Measurements from ENCODE around the gene SEC24D.

SEC24D gene

DNA sequence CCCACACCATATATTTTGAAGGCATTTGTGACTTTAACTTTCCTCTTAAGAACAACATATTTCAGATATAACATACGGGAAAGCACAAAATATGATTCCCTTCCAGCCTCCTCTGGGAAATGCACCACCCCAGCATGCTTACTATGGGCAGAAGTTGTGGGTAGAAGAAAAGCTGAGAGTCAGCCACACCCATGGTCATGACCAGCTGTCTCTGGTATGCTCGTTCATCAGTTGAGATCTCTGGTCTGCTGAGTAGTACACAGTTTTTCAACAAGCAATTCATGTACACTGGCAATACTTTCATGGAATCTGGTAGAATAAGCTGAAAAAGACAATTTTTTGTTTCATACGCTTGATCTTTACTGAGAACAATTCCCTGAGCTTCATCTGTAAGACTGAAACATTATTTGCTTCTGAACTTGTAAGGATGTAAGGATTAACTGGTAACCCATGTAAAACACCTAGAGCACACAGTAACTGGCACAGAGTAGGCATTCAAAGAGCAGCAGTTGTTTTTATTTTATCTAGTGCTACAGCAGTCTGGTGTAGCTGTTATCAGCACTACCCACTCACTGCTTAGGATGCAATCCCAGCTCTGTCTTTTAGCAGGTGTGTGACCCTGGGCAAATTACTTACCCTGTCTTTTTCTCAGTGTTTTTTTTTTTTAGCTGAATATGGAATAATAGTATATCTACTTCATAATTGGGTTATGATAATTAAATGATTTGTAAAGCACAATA is 103.2 kb downstream of the SEC24D start:
- no peaks in the 10 kb centered on the region for H3K27me3 ChIP-seq (ENCODE audit: low read depth, low read length)
- H3K9me3 ChIP-seq (ENCODE audit: control insufficient read depth in 1 of 2, low read length in 2 of 2): no peaks in the 10 kb centered on the region
- H3K4me3 ChIP-seq (ENCODE audit: low read depth in 1 of 2, low read length in 2 of 2): no peak overlapping the region
- H3K36me3 ChIP-seq (ENCODE audit: control insufficient read depth in 1 of 2, insufficient read depth in 2 of 2, low read length in 2 of 2): peaks cover 50 to 69% of the 10 kb centered on the region in 2 donors
- no peak overlapping the region for H3K27ac ChIP-seq (ENCODE audit: low read length)
- peaks cover 0 to 15% of the 10 kb centered on the region in 2 donors for H3K4me1 ChIP-seq (ENCODE audit: control insufficient read depth in 1 of 2, insufficient read depth in 2 of 2, low read length in 2 of 2)

DNA sequence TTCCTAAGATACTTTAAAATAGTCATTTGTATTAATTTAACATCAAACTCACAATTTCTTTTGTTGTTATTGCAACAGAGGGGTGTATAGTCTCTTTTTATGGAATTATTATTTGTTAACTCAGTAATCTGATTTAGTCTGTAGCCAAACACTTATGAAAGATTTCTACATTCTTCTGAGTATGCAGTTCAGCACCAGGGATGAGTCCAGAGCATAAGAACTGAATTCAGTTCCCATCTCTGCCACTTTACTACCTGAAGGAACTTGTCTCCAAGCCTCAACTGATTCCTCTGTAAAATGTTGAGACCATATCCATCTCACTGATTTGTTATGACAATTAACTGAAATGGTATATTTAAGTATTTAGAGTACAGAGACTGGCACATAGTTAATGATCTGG is 105.2 kb downstream of the SEC24D start:
- H3K4me1 ChIP-seq (ENCODE audit: control insufficient read depth in 1 of 2, insufficient read depth in 2 of 2, low read length in 2 of 2): no peaks in the 10 kb centered on the region
- H3K27me3 ChIP-seq (ENCODE audit: low read depth, low read length): no peaks in the 10 kb centered on the region
- H3K4me3 ChIP-seq (ENCODE audit: low read depth in 1 of 2, low read length in 2 of 2): no peak overlapping the region
- no peak overlapping the region for H3K27ac ChIP-seq (ENCODE audit: low read length)
- no peaks in the 10 kb centered on the region for H3K9me3 ChIP-seq (ENCODE audit: control insufficient read depth in 1 of 2, low read length in 2 of 2)
- H3K36me3 ChIP-seq (ENCODE audit: control insufficient read depth in 1 of 2, insufficient read depth in 2 of 2, low read length in 2 of 2): peaks cover 56 to 78% of the 10 kb centered on the region in 2 donors

DNA sequence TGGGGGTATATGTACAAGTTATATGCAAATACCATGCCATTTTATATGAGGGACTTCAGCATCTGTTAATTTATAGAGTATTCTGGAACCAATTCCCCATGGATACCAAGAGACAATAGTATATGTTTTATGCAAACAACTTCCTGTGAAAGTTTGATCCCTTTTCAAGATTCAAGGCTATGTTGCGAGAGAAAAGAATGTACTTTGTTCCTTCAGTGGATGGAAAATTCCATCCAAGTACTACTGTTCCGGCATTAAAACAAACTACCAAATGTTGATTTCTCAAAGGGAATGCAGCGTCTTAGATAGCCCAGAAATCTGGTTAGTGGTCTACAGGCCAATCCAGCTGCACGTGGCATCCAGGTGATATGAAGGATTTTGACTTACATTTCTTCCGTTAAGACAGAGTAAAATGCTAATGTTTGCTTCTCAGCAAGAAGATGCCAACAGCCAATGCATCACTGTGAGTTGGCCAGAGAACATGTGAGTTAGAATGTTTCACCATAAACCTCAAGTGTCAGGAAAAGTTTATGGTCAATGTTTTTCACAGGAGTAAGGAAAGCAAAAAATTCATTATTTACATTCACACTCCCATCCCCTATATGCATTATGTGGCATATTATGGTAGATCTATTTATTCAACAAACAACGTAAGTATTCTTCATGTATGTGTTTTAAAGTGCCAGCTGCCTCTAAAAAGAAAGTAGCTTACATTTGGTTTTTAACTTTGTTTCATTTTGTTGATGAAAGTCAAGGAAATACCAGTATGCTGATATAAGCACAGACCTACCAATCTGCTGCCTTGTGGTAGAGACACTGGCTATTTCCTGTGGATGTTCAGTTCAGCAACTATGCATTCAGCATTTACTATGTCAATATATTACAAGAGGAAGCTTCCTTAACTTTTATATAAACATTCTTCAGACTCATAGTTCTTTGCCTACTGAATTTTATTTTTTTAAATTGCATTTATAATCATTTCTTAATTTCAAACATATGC is 106.3 kb downstream of the SEC24D start:
- H3K4me3 ChIP-seq (ENCODE audit: low read depth in 1 of 2, low read length in 2 of 2): no peak overlapping the region
- peaks cover 66 to 80% of the 10 kb centered on the region in 2 donors for H3K36me3 ChIP-seq (ENCODE audit: control insufficient read depth in 1 of 2, insufficient read depth in 2 of 2, low read length in 2 of 2)
- no peak overlapping the region for H3K27ac ChIP-seq (ENCODE audit: low read length)
- no peaks in the 10 kb centered on the region for H3K27me3 ChIP-seq (ENCODE audit: low read depth, low read length)
- H3K9me3 ChIP-seq (ENCODE audit: control insufficient read depth in 1 of 2, low read length in 2 of 2): no peaks in the 10 kb centered on the region
- no peaks in the 10 kb centered on the region for H3K4me1 ChIP-seq (ENCODE audit: control insufficient read depth in 1 of 2, insufficient read depth in 2 of 2, low read length in 2 of 2)

DNA sequence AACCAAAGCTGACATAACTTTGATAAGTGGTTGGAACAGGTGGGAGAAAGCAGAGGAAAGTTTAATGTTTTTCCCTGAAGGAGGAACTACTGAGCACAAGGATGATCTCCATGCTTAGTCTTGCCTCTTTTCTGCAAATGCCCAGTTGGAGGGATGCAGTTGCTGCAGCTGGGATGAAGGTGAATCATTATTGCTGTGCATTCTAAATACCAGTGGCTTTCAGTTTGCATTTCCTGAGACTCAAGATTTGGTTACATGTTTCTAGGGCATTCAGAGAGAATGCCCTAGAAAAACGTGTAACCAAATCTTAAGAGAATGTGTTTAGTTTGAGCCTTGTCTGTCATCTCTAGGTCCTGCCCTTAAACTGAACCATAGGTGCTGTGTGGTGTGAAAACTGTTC is 108.6 kb downstream of the SEC24D start:
- no peaks in the 10 kb centered on the region for H3K9me3 ChIP-seq (ENCODE audit: control insufficient read depth in 1 of 2, low read length in 2 of 2)
- H3K27me3 ChIP-seq (ENCODE audit: low read depth, low read length): no peaks in the 10 kb centered on the region
- no peak overlapping the region for H3K27ac ChIP-seq (ENCODE audit: low read length)
- H3K4me1 ChIP-seq (ENCODE audit: control insufficient read depth in 1 of 2, insufficient read depth in 2 of 2, low read length in 2 of 2): no peaks in the 10 kb centered on the region
- no peak overlapping the region for H3K4me3 ChIP-seq (ENCODE audit: low read depth in 1 of 2, low read length in 2 of 2)
- peaks cover 68 to 78% of the 10 kb centered on the region in 2 donors for H3K36me3 ChIP-seq (ENCODE audit: control insufficient read depth in 1 of 2, insufficient read depth in 2 of 2, low read length in 2 of 2)

DNA sequence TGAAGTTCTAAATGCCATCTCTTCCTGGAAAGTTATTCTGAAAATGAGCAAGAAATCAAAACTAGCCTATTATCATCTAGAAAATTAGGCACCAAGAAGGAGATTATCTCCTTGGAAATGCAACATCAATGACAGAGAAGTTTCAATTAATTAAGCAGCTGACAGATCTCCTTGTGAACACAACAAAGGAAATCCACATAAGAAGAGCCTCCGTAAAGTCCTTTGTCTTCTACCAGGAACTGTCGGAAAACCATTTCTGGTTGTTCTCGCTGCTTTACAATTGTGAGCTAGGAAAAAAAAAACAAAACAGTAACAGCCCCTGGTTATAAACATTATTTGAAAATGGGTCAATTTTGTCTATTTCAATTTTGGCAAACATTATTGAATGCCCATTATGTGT is 112.6 kb downstream of the SEC24D start:
- H3K27ac ChIP-seq (ENCODE audit: low read length): no peak overlapping the region
- H3K4me1 ChIP-seq (ENCODE audit: control insufficient read depth in 1 of 2, insufficient read depth in 2 of 2, low read length in 2 of 2): no peaks in the 10 kb centered on the region
- H3K9me3 ChIP-seq (ENCODE audit: control insufficient read depth in 1 of 2, low read length in 2 of 2): no peaks in the 10 kb centered on the region
- H3K36me3 ChIP-seq (ENCODE audit: control insufficient read depth in 1 of 2, insufficient read depth in 2 of 2, low read length in 2 of 2): peaks cover 59 to 62% of the 10 kb centered on the region in 2 donors
- H3K4me3 ChIP-seq (ENCODE audit: low read depth in 1 of 2, low read length in 2 of 2): no peak overlapping the region
- no peaks in the 10 kb centered on the region for H3K27me3 ChIP-seq (ENCODE audit: low read depth, low read length)

DNA sequence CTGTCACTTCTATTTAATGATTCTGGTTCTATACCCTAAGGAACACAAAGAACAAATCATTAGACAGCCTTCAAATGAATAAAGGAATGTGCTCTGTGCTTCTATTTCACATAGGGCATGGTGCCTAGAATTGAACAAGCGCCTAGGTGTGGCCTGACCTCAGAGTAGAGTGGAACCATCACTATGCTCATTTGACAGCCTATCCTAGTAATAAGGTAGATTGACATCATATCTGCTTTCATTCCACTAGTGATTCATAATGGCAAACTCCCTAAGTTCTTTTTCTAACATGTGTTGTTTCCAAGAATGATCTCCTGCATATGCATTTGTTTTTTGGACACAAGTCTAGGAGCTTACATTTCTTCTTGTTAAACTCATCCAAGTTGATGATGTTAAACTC is 114.2 kb downstream of the SEC24D start:
- no peaks in the 10 kb centered on the region for H3K9me3 ChIP-seq (ENCODE audit: control insufficient read depth in 1 of 2, low read length in 2 of 2)
- no peak overlapping the region for H3K27ac ChIP-seq (ENCODE audit: low read length)
- H3K36me3 ChIP-seq (ENCODE audit: control insufficient read depth in 1 of 2, insufficient read depth in 2 of 2, low read length in 2 of 2): peaks cover 44 to 46% of the 10 kb centered on the region in 2 donors
- H3K4me3 ChIP-seq (ENCODE audit: low read depth in 1 of 2, low read length in 2 of 2): no peak overlapping the region
- H3K27me3 ChIP-seq (ENCODE audit: low read depth, low read length): no peaks in the 10 kb centered on the region
- H3K4me1 ChIP-seq (ENCODE audit: control insufficient read depth in 1 of 2, insufficient read depth in 2 of 2, low read length in 2 of 2): no peaks in the 10 kb centered on the region

DNA sequence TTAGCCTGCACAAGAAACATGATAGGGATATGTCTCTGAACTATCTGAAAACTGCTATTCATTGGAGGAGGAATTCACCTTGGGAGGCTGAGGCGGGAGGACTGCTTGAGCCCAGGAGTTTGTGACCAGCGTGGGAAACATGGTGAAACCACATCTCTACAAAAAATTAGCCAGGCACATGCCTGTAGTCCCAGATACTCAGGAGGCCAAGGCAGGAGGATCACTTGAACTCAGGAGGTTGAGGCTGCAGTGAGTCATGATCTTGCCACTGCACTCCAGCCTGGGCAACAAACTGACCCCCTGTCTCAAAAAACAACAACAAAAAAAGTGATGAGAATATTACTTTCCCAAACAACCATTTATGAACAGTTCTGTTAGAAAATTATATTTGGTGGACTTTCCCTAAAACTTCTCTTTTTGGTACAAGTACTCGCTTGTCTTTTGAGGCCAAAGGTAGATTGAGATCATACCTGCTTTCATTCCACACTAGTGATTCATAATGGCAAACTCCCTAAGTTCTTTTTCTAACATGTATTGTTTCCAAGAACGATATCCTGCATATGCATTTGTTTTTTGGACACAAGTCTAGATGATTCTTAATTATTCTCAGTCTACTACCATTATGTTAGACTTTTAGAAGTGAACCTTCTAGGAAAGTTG is 117.3 kb downstream of the SEC24D start:
- peaks cover 19 to 22% of the 10 kb centered on the region in 2 donors for H3K36me3 ChIP-seq (ENCODE audit: control insufficient read depth in 1 of 2, insufficient read depth in 2 of 2, low read length in 2 of 2)
- H3K4me1 ChIP-seq (ENCODE audit: control insufficient read depth in 1 of 2, insufficient read depth in 2 of 2, low read length in 2 of 2): no peaks in the 10 kb centered on the region
- H3K4me3 ChIP-seq (ENCODE audit: low read depth in 1 of 2, low read length in 2 of 2): no peak overlapping the region
- H3K27ac ChIP-seq (ENCODE audit: low read length): no peak overlapping the region
- no peaks in the 10 kb centered on the region for H3K9me3 ChIP-seq (ENCODE audit: control insufficient read depth in 1 of 2, low read length in 2 of 2)
- H3K27me3 ChIP-seq (ENCODE audit: low read depth, low read length): no peaks in the 10 kb centered on the region

DNA sequence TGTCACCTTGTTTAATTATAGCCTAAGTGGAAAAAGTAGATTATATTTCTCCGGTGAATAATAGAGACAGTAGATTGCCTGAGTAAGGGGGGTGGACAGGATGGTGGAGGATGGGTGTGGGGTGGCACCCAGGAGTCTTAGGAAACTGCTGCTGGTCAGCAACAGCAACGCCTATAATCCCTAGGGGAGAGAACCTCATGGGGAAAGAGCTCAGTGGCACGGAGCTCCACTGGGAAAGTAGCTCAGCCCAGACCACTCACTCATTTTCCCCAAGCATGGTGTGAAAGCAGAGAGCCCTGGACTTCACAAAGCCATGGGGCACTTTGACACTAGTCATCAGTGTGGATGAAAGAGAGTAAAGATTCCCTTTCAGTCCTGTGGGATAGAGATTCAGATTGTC is 119.6 kb downstream of the SEC24D start:
- Histone ChIP-seq H3K27me3 (ENCODE audit: low read depth, low read length) (no peaks in the 10 kb centered on the region), H3K36me3 (ENCODE audit: control insufficient read depth in 1 of 2, insufficient read depth in 2 of 2, low read length in 2 of 2) (peaks cover 10 to 14% of the 10 kb centered on the region in 2 donors), H3K4me1 (ENCODE audit: control insufficient read depth in 1 of 2, insufficient read depth in 2 of 2, low read length in 2 of 2) (no peaks in the 10 kb centered on the region), H3K4me3 (ENCODE audit: low read depth in 1 of 2, low read length in 2 of 2) (no peak overlapping the region), H3K9me3 (ENCODE audit: control insufficient read depth in 1 of 2, low read length in 2 of 2) (no peaks in the 10 kb centered on the region), H3K27ac (ENCODE audit: low read length) (no peak overlapping the region)

DNA sequence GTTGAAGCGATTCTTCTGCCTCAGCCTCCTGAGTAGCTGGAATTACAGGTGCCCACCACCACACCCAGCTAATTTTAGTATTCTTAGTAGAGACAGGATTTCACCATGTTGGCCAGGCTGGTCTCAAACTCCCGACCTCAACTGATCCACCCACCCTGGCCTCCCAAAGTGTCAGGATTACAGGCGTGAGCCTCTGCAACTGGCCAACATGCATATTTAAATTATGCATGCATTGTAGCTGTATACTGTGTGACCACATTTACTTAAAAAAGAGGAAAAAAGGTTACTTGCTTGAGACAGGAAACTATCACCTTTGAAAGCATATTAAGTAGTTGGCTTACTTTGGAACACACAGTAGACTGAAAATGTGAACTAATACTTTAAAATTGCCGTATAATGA is 121.2 kb downstream of the SEC24D start:
- Histone ChIP-seq H3K36me3 (ENCODE audit: control insufficient read depth in 1 of 2, insufficient read depth in 2 of 2, low read length in 2 of 2) (peaks cover 10 to 19% of the 10 kb centered on the region in 2 donors), H3K27me3 (ENCODE audit: low read depth, low read length) (no peaks in the 10 kb centered on the region), H3K4me3 (ENCODE audit: low read depth in 1 of 2, low read length in 2 of 2) (no peak overlapping the region), H3K9me3 (ENCODE audit: control insufficient read depth in 1 of 2, low read length in 2 of 2) (no peaks in the 10 kb centered on the region), H3K4me1 (ENCODE audit: control insufficient read depth in 1 of 2, insufficient read depth in 2 of 2, low read length in 2 of 2) (no peaks in the 10 kb centered on the region), H3K27ac (ENCODE audit: low read length) (no peak overlapping the region)

DNA sequence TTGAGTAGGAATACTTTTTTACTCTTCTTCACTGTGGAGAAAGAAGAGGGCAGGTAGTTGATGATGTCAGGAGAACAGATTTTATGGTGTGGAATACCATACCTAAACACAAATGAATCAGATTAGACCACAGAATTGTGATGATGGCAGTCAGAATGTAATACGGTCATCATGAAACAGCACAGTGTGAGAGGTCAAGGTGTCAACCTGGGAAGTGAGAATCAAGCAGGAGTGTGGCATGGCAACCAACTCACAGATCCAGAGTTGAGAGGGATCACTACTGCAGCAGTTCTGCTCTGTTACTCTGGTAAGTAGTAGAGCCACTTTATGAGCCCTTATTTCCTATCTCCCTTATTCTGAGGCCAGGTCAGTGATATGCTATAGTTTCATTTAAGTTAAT is 123.1 kb downstream of the SEC24D start:
- Histone ChIP-seq H3K9me3 (ENCODE audit: control insufficient read depth in 1 of 2, low read length in 2 of 2) (no peaks in the 10 kb centered on the region), H3K4me1 (ENCODE audit: control insufficient read depth in 1 of 2, insufficient read depth in 2 of 2, low read length in 2 of 2) (no peaks in the 10 kb centered on the region), H3K27ac (ENCODE audit: low read length) (no peak overlapping the region), H3K27me3 (ENCODE audit: low read depth, low read length) (no peaks in the 10 kb centered on the region), H3K36me3 (ENCODE audit: control insufficient read depth in 1 of 2, insufficient read depth in 2 of 2, low read length in 2 of 2) (peaks cover 8 to 23% of the 10 kb centered on the region in 2 donors), H3K4me3 (ENCODE audit: low read depth in 1 of 2, low read length in 2 of 2) (no peak overlapping the region)

DNA sequence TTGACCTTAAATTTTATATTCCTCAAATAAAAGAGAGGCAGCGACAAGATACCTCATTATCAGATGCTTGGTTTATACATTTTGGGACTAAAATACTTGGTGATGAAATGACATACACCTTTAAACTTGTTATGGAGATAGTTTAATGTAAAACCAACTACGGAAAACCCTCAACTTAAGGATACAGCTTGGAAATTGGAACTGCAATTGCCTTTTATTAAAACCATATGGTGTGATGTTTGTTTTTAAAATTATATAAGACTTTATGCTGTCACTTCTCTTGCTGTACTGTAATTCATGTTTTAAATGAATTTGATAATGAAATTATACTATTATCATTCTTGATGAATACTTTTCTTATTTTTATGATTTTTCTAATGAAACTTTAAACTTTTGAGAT is 124.9 kb downstream of the SEC24D start:
- Histone ChIP-seq H3K36me3 (ENCODE audit: control insufficient read depth in 1 of 2, insufficient read depth in 2 of 2, low read length in 2 of 2) (peaks cover 14 to 31% of the 10 kb centered on the region in 2 donors), H3K4me1 (ENCODE audit: control insufficient read depth in 1 of 2, insufficient read depth in 2 of 2, low read length in 2 of 2) (no peaks in the 10 kb centered on the region)

More for the DNA sequence above, 124.9 kb downstream of the SEC24D start:
- no peak overlapping the region for H3K4me3 ChIP-seq (ENCODE audit: low read depth in 1 of 2, low read length in 2 of 2)
- H3K9me3 ChIP-seq (ENCODE audit: control insufficient read depth in 1 of 2, low read length in 2 of 2): no peaks in the 10 kb centered on the region
- no peak overlapping the region for H3K27ac ChIP-seq (ENCODE audit: low read length)
- H3K27me3 ChIP-seq (ENCODE audit: low read depth, low read length): no peaks in the 10 kb centered on the region

Measured in muscle layer of duodenum (tissue), 2 donors.